GM19035 (cell line): ENCODE data around the gene HINFP.
"Not testable (repeated sequence)": the region's sequence is repeated elsewhere in the genome, so short reads cannot be mapped to it uniquely, and the experiment has no call there.

ENCODE experiments used
- ATAC-seq: cut with Tn5 transposase; IDR thresholded peaks from one replicate; pipeline ENCODE4 v1.9.1; 2021; ENCODE audit not compliant: unreplicated experiment

Gene HINFP

GRCh38 chr11:119099711-119100110 is 21.7 kb upstream of the HINFP start:
- no peak for ATAC-seq

- no peak for ATAC-seq
These were observed 21.0 kb upstream of the HINFP start for GRCh38 chr11:119100246-119100970.

GRCh38 chr11:119100994-119101758 is 20.2 kb upstream of the HINFP start:
- ATAC-seq: peak; percentile 22

DNA sequence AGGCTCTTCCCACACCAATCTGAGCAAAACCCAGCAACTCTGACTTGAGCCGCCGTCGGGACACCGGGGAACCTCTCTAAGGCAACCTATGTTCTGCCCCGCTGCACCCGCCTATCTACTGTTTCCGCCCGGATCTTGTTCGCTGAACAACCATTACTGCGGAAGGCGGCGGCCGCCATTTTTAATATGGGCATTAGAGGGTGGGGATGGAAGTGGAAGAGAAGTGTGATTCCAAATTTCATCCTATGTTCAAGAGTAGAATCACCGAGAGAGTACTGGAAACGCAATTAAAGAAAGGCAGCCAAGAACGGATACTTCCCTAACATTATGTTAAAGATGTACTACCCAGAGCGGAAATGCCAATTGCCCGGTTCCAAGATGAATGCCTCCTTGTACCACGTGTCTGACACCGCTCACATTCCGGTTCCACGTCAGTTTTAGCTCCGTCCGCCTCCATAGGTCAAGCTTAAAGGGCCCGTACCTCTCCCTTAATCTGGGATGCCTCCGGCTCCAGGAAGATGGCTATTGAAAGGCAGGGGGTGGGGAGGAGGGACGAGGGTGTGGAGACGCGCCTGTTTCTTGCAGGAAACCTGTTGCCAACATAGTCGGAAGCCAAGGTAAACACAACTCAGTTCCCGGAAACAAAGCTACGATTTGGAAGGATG is 19.5 kb upstream of the HINFP start, which contains the start of gene DPAGT1:
Gene DPAGT1, minus strand, starts transcription at position 95 of the 665 bp plus-strand sequence. CDS start 198 bp downstream, outside the sequence.
- ATAC-seq: peak; percentile 75

DNA sequence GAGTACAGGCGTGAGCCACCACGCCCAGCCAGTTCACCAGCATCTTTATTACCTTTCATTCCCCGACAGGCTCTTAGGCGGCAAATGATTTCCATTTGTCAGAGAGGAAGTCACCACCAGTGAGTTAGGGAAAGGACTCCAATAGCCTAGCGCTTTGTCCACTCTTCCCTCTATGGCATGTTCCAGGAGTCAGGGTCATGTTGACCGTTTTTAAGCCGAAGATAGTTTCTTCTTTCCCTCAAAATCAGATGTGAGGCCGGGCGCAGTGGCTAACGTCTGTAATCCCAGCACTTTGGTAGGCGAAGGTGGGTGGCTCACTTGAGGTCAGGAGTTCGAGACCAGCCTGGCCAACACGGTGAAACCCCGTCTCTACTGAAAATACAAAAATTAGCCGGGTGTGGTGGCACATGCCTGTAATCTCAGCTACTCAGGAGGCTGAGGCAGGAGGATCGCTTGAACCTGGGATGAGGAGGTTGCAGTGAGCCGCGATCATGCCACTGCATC is 18.2 kb upstream of the HINFP start:
- ATAC-seq: not testable (repeated sequence)

DNA sequence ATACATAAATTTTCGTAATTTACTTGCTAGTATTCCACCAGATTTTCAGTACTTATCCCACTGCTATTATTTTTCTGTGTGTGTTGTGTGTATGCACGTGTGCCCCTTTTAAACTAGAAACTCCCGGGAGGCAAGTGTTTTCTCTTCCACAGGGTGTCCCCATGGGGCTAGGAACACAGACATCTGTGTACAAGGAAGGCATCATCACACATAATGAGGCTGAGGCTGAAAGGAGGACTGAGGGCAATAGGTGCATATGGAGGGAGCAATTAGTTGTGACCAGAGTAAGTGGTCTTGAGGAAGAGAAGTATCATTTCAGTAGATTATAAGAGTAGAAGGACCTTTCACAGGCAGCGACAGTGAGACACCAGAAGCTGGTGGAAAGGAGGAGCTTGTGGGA is 17.6 kb upstream of the HINFP start:
- ATAC-seq: no peak

DNA sequence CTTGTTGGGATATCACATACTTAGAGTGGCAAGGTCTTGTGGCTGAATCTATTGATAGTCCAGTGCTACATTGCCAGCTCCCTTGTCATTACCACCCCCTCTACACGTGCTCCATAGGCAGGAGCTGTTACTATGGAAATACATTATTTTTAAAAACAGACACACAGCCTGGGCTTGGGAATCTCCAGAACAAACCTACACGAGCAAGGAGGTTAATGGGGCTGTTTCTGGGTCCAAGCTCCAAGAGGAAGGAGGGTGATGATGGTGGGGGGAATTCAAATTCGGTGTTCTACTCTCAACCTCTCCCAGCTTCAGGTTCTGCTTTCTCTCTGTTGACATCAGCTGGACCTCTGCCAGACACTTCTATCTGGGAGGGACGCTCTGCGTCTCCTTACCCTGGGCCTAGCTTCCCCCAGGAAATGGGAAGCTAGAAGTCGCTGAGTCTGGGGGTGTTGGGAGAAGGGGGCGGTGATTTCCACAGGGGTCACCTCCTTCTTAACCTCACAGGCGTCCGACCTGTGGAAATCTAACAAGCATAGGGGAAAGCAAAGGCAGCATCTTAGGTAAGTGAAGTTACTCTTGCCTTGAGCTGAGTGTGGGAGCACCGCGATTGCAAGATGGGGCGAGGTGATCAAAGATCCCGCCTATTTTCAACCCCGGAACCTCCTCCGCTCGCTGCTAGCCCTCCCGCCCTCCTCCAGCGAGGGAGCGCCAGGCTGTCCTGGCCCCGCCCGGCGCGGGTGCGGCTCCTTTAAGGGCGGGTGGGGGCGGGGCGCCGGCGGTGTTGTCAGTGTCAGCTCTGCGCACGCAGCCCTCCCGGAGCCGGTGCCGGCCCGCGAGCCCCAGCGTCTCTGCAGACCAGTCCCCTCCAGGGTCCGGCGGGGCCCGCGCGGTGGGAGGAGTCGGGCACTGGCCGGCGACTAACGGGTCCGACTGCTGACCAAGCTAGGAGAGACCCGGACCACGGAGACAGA is 14.5 kb upstream of the HINFP start, which contains the start of gene C2CD2L:
Gene C2CD2L, plus strand, starts transcription at position 781 of the 974 bp plus-strand sequence. CDS start 398 bp downstream, outside the sequence.
- peak; percentile 77 for ATAC-seq

DNA sequence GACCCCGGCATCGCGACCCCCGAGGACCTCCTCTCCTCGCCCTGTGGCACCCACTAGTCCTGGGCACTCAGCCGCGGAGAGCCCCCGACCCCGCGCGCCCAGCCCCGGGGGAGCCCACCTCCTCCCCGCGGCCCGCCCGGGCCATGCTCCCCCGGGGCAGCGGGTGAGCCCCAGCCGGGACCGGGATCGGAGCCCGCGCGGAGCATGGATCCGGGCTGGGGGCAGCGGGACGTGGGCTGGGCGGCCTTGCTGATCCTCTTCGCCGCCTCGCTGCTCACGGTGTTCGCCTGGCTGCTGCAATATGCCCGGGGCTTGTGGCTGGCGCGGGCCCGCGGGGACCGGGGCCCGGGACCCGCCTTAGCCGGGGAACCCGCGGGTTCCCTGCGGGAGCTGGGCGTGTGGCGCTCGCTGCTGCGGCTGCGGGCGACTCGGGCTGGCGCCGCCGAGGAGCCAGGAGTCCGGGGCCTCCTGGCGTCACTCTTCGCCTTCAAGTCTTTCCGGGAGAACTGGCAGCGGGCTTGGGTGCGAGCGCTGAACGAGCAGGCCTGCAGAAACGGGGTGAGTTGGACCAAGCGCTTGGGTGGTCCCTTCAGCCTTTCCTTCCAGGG is 13.7 kb upstream of the HINFP start:
- peak; percentile 32 for ATAC-seq

- no peak for ATAC-seq
These were observed 13.1 kb upstream of the HINFP start for GRCh38 chr11:119108146-119108856.

GRCh38 chr11:119108857-119109221 is 12.5 kb upstream of the HINFP start:
- no peak for ATAC-seq

DNA sequence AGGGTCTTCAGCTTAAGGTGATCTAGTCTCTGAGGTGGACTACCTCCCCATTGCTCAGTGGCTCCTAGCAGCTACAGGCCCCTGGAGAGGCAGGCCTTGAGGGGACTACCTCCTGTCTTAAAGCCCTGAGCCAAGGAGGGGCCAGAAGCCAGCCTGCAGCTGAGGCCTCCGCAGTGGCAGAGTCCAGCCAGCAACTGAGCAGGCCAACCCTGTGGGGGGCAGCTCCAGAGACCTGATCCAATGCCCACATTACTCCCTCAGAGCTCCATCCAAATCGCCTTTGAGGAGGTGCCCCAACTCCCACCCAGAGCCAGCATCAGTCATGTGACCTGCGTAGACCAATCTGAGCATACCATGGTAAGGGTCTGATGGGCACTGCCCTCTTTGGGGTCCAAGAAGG is 11.5 kb upstream of the HINFP start:
- no peak for ATAC-seq

DNA sequence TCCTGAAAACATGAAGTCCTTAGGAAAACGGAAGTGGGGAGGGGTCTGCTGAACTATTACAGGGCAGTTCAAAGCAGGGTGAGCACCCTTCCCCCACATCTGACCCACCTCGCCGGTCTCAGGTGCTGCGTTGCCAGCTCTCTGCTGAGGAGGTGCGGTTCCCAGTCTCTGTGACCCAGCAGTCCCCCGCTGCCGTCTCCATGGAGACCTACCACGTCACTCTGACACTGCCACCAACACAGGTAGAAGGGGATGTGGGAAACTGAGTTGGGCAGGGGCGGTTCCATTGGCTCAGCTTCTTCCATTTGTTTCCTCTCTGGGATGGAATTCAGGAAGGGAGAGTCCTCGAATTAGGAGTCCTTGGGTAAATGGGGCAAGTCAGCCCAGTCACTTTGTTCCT is 10.9 kb upstream of the HINFP start:
- no peak for ATAC-seq

- no peak for ATAC-seq
These were observed 9.9 kb upstream of the HINFP start for GRCh38 chr11:119111361-119111925.

DNA sequence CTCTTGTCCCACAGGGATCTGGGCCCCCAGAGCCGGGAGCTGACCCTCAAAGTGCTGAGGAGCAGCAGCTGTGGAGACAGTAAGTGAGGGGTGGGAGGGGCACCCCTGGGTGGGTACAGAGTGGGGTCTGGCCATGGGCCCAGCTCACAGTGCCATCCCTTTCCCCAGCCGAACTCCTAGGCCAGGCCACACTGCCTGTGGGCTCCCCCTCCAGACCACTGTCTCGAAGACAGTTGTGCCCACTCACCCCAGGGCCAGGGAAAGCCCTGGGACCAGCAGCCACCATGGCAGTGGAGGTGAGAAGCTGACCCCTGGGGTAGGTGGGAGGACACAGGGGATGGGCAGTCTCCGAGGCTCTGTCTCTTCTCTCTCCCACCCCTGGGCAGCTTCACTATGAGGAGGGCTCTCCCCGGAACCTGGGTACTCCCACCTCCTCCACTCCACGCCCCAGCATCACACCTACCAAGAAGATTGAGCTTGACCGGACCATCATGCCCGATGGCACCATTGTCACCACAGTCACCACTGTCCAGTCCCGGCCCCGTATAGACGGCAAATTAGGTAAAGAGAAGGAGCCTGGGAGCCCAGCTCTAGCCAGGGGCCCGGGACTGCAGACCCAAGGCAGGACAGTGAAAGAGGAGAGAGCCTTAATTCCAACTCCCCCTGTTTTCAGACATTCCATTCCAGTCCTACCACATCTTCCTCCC is 8.9 kb upstream of the HINFP start:
- ATAC-seq: no peak

DNA sequence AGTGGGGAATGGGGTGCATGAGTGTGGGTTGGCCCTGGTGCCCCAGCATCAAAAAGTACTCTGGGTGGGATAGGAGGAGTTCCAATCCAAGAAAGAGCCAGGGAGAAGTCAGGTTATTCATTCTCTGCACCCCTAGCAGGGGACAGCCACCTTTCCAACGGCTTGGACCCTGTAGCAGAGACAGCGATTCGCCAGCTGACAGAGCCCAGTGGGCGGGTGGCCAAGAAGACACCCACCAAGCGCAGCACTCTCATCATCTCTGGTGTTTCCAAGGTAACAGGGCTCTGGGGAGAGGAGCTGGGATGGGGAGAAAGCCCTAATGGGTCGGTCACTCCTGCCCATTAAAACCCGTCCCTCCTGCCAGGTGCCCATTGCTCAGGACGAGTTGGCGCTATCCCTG is 7.7 kb upstream of the HINFP start:
- ATAC-seq: no peak

DNA sequence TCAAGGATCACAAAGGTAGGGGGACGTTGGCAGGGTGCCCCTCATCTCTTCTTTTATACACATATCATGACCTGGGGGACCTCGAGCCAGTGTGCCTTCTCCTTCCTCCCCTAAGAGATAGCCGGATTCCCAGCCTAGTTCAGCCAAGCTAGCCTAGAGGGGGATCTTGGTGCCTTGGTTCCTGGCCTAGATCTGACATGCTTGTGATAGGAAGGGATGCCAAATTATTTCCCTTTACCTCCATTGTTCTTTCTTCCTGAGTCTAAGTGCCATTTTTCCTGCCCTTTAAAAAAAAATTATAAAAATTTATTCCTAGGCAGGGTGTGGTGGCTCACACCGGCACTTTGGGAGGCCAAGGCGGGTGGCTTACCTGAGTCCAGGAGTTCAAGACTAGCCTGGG is 7.0 kb upstream of the HINFP start:
- ATAC-seq: no peak

GRCh38 chr11:119115484-119116234 is 5.7 kb upstream of the HINFP start:
- no peak for ATAC-seq

DNA sequence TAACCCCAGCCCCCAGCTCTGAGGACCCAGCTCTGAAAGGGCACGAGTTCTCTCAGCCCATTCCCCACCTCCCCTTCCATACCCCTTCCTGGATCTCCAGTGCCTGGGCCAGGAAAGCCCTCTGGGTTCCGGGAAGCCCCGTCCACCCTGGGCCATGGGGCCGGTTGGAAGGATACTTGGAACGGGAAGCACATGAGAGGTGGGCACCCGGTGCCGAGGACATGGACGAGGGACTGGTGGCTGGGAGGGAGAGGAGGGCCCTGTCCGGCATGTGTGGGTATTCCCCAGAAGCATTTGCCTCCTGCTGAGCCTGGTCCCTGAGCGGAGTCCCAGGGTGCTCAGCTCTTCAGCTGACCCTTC is 5.2 kb upstream of the HINFP start:
- ATAC-seq: no peak
